Fibroblast of skin of abdomen (primary cell): Measurements from ENCODE around the gene NCAPG2.

Source experiments
- DNase-seq: peaks from one replicate; pipeline ENCODE4 v3.0.0-alpha.2; 2013

NCAPG2 gene

GRCh38 chr7:158733220-158733519 is 28.6 kb upstream of the NCAPG2 start:
- no peak for DNase-seq

- DNase-seq: peak; percentile 49
Measured at GRCh38 chr7:158732494-158733219, 28.1 kb upstream of the NCAPG2 start.

- no peak for DNase-seq
Measured at GRCh38 chr7:158731761-158732160, 27.2 kb upstream of the NCAPG2 start.

- no peak for DNase-seq
Measured at GRCh38 chr7:158730383-158731346, 26.1 kb upstream of the NCAPG2 start.

GRCh38 chr7:158729646-158730382 is 25.2 kb upstream of the NCAPG2 start:
- no peak for DNase-seq

- DNase-seq: no peak
Measured at GRCh38 chr7:158728911-158729645, 24.5 kb upstream of the NCAPG2 start.

GRCh38 chr7:158727690-158728089 is 23.1 kb upstream of the NCAPG2 start:
- DNase-seq: no peak

GRCh38 chr7:158726277-158726807 is 21.7 kb upstream of the NCAPG2 start:
- DNase-seq: no peak

GRCh38 chr7:158725506-158725800 is 20.8 kb upstream of the NCAPG2 start:
- DNase-seq: no peak

GRCh38 chr7:158724658-158725505 is 20.3 kb upstream of the NCAPG2 start:
- no peak for DNase-seq

- DNase-seq: no peak
Measured at GRCh38 chr7:158723714-158724385, 19.2 kb upstream of the NCAPG2 start.

GRCh38 chr7:158723266-158723665 is 18.7 kb upstream of the NCAPG2 start:
- DNase-seq: no peak

- DNase-seq: no peak
Measured at GRCh38 chr7:158722574-158723237, 18.1 kb upstream of the NCAPG2 start.

GRCh38 chr7:158720112-158720511 is 15.5 kb upstream of the NCAPG2 start:
- no peak for DNase-seq

GRCh38 chr7:158716802-158717201 is 12.2 kb upstream of the NCAPG2 start:
- DNase-seq: no peak

- DNase-seq: peak; percentile 31
Measured at GRCh38 chr7:158710651-158711102, 6.1 kb upstream of the NCAPG2 start.

- DNase-seq: no peak
Measured at GRCh38 chr7:158707610-158708009, 3.0 kb upstream of the NCAPG2 start.

- DNase-seq: no peak
Measured at GRCh38 chr7:158706710-158707590, 2.3 kb upstream of the NCAPG2 start.

- DNase-seq: no peak
Measured at GRCh38 chr7:158706273-158706704, 1.7 kb upstream of the NCAPG2 start.
